Renal cortical epithelial cell (primary cell): ENCODE data around the gene SCN5A. TPM values are rescaled to one million over a fixed set of nuclear protein-coding genes. Genes with fewer than 3 reads are reported as not detected.

Source experiments
- DNase-seq: peaks from one replicate; pipeline ENCODE4 v3.0.0-alpha.2; 2011; ENCODE audit warnings: low read depth
- total RNA-seq: library from RNA; depleted of rRNA; stranded (reverse); fragments of >200 nt; gene quantifications from 2 replicates; pipeline ENCODE4 v1.2.3, GENCODE V29; 2014

SCN5A gene
- 0.20 and 0.52 TPM in 2 replicates for total RNA-seq

DNA sequence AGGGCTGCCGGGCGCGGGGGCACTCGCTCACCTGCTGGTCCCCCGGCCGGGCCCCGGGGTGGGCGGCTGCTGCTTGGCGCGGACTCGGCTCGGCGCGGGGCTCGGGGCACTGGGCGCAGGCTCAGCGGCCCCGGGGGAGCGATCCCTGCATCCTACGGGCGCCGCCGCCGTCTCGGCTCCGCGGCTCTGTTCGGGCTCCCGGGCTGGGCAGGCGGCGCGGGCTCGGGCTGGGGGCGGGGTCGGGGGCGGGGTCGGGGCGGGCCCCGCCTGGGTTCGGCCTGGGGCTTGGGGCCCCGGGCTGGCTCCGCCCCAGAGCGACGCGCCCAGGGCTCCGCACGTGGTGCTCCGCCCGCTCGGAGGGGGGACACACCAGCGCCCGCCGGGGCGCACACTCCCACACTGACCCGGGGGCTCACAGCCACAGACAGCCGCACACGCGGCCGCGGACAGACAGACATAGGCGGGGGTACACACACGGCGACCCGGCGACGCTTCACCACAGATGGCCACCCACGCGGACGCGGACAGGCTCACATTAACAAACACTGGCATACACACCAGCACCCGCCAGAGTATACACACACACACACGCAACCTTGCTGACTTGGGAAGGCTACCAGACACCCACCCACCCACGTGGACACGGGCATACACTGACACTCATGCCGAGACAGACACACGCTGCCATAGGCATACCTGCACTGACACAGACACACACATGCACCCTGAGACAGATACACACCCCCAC lies at the start of gene SCN5A:
Gene SCN5A (minus strand): TSS at position 188 of the 748 bp plus-strand sequence. CDS start 16,380 bp downstream, outside the sequence.
- no peak for DNase-seq

DNA sequence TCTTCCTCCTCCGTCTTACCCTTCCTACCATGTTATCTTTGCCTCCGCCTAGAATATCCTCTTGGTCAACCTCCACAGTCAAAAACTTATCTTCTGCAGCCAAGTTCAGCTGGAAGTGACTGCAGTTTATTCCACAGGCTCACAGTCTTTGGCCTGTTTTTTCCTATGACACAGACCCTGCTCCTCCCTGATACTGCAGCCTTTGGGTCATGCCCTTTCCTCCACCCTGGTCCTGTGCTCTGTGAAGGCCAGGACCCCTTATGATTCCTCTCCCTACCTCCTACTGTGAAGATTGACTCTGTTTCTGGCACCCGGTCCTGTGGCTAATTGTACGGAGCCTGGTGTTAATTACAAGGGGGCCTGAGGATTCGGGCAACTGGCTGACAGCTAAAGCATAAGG lies 49.3 kb upstream of the SCN5A start:
- DNase-seq = no peak

DNA sequence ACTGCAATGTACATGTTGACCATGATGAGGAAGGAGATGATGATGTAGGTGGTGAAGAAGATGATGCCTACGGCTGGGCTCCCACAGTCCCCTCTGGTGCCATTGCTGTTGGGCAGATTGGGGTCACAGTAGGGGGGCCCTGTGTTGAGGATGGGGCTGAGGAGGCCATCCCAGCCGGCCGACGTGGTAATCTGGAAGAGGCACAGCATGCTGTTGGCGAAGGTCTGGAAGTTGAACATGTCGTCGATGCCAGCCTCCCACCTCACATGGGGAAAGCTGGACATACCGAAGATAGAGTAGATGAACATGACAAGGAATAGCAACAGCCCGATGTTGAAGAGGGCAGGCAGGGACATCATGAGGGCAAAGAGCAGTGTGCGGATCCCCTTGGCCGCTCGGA lies 48.6 kb upstream of the SCN5A start:
- DNase-seq = no peak

- no peak for DNase-seq
These were observed 46.5 kb upstream of the SCN5A start for GRCh38 chr3:38696034-38696433.

- no peak for DNase-seq
These were observed 40.7 kb upstream of the SCN5A start for GRCh38 chr3:38690185-38690584.

GRCh38 chr3:38689774-38690173 lies 40.3 kb upstream of the SCN5A start:
- no peak for DNase-seq

DNA sequence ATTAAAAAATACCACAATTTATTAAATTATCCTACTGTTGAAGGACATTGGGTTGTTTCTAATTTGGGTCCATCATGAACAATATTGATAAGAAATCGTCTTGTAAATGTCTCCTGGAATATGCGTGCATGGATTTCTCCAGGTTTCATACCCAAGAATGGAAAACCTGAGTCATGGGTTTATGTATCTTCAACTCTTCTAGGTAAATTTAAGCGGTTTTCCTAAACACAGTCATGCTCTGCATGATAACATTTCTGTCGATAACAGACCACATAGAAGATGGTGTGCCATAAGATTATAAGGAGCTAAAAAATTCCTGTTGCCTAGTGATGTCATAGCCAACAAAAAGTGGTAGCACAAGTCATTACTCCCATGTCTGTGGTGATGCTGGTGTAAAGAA lies 39.9 kb upstream of the SCN5A start:
- DNase-seq = no peak

- no peak for DNase-seq
These were observed 37.8 kb upstream of the SCN5A start for GRCh38 chr3:38687321-38687720.

GRCh38 chr3:38684546-38684945 lies 35.1 kb upstream of the SCN5A start:
- no peak for DNase-seq

DNA sequence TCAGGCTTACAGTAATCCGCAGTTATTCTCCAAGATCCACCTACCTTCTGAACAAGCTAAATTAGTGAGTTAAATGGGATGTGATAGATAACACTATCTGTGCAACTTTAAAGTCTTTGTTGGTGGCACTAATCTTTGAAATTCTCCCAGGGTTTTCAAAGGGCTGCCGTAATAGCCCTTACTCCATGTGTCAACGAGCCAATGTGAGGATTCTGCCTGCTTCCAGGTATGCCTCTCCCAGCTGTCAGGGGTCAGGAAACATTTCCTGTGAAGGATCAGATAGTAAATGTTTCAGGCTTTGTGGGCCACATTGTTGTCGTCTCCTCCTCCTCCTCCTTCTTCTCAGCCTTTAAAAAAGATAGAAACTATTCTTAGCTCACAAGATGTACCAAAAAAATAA lies 20.2 kb upstream of the SCN5A start:
- DNase-seq = no peak

- DNase-seq = peak; percentile 47
These were observed 13.1 kb upstream of the SCN5A start for GRCh38 chr3:38662544-38662943.

DNA sequence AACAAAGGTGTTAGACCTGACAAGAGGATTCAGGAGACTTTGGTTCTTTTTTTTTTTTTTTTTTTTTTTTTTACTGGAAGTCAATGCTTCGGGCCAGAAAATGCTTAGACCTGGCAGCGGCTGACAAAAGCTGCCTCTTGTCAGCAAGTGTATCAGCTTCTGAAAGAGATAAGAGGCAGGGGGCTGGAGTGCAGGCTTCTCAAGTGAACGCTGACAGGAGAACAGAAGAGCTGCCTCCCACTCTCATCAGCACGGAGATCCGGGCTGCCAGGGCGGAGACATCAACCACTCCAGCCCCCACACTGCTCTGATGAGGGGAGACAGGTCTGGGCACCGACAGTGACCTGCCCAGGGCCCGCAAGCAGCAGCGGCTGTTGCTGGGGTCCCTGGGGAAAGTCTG lies 9.4 kb upstream of the SCN5A start:
- no peak for DNase-seq

DNA sequence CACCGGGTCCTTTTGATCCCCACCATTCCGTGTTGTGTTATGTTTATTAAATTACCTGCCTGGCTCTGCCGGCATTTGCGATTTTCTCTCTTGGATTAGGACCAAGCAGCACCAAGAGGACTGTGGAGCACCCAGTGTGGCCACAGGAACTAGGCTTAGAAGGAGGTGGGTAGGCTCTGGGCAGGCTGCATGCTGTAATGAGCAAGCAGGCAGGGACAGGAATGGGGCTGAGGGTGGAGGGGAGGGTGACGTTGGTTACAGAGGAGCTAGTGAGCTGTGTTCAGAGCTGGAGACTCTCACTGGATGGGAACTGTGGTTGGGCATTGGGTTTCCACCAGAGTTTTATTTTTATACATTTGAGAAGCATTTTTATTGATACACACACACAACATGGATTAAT lies 7.9 kb upstream of the SCN5A start:
- DNase-seq = no peak

- peak; percentile 45 for DNase-seq
These were observed 6.3 kb upstream of the SCN5A start for GRCh38 chr3:38655708-38656300.

DNA sequence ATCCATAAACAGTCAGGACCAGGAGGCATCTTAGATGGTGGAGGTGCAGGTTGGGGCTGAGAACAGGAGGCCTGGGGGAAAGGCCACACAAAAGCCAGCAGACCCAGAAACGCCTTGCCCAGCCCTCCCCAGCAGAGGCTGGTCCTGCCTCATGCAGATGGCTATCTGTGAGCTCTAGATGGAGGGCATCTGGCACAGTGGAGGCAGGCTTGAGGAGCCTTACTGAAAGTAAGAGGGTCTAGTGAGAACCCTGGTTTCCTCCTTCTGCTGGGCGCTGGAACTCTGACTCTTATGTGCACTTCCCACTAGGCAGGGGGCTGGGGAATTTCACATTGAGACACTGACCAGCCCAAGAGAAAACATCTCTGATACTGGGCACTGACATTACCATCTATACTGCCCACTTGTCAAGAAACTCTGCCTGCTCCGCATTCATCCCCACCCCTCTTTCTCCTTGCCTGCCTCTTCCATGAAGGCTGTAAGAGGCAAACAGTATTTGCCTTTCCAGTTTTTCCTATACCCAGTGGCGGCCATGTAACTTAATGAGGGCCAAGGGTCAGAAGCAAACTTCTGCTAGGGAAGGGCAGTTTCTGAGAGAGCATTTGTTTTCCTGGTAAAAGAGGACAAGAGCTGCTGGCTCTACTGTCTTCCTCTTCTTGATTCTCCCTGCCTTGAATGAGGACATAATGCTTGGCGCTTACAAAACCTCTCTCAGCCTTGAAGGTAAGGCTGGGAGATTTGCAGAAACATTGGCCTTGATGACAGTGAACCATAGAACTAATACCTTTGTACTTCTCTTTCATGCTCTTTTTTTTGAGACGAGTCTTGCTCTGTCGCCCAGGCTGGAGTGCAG lies 4.4 kb upstream of the SCN5A start:
- no peak for DNase-seq

DNA sequence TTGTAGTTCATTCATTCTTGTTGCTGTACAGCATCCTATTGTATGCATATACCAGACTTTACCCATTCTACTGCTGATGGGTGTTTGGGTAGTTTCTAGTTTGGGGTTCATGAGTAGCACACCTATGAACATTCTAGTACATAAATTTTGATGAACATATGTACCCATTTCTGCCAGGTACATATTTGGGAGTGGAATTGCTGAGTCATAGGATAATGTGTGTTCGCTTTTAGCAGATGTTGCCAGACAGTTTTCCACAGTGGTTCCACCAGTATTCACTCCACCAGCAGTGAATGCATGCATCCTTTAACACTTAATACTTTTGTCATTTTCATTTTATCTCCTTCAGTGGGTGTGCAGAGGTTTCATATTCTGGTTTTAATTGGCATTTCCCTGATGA lies 3.4 kb upstream of the SCN5A start:
- no peak for DNase-seq

DNA sequence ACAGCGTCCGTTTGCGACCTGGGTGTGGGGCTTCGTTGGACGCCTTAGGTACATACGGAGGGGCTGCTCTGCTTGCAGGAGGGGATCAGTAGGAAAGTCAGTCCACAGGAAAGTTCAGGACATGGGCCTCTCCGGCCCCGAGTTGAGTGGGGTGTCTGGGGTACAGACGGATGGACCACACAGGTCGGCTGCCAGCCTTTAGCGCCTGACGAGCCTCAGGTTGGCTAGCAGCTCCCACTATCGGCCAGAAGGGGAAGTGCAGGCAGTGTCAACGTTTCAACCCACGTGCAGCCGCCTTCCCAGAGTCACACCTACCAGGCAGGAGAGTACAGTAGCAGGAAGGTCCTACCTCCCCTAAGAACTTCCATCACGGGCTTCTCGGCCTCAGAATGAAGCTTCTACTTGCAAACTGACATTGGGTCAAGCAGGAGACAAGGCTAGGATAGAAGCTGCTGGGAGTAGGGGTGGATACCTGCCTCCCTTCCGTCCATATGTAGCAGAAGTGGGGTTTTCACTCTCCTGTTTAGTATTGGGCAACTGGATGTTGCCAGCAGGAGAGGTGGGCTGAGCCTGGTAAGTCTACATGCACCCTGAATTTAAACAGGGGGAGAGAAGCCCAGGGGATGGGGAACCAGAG lies 1.8 kb upstream of the SCN5A start:
- peak; percentile 39 for DNase-seq

- no peak for DNase-seq
These were observed 913 bp upstream of the SCN5A start for GRCh38 chr3:38650248-38650951.

DNA sequence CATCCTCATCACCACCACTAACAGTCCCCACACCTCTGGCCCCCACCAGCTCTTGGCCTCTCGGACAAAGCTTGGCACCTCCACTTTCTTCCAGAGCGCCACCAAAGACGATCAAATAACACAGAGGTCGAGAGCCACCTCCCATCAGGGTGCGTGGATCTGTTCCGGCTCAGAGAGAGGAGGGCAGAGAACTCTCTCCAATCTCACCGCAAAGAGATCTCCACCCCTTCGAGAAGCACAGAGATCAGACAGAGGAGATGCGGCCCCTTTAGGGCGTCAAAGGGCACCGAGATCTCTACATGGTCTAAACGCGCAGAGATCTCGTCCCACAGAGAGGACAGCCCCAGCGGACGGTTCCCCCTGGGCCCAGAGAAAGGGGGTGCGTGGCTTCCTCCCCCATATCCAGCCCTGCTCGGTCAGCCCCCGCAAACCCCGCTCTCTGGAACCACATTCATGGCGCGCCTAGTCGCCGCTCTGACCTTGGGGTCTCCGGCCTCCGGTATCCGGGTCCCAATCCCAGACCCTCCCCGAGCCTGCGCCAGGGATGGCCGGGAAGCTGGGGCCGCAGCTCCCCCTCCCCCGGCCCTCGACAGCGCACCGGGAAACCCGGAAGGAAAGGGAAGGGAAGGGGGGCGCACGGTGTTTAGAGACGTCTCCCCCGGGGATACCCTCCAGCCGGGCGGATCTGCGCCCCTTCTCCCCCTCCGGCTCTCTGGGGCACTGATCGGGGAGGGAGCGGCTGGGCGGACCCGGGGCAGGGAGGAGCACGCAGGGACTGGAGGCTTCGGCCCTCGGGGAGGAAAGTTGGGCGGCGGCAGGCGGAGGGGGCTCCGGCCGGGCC lies 608 bp downstream of the SCN5A start:
- no peak for DNase-seq

DNA sequence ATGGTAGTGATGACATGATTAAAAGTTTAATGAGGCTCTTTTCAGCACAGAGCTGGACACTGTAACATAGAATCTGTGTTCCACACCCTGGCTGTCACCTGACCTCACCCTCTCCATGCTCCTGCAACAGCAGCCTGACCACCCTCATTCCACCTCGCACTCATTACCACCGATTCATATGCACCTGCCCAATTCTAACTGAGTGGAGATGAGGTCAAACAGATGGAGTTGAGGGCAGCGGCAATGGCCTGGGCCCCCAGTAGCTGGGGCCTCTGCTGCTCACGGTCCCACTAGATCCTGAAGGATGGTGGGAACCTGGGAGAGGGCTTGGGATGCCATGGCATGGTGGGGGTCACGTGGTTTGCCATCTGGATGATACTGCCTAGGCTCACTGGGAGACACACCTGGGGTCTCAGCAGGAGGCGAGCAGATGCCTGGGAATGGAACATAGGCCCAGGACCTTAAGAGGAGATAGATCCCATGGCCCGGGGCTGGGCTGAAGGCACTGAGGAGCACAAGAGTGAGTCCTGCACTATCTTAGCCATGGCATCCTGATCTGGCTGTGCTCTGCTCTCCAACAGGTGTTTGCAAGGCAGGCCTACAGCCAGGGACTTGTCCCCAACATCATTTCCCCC lies 1.3 kb downstream of the SCN5A start:
- no peak for DNase-seq
